ENCODE data around the gene CDH13.

GRCh38 chr16:83508295-83508694 lies 881.5 kb downstream of the CDH13 start:
- TF ChIP-seq POLR2A (IDR thresholded peaks at IDR 0.05), result no peak
- TF ChIP-seq CTCF (IDR thresholded peaks at IDR 0.05), result no peak

Measured in adrenal gland (tissue), 5 donors.